ENCODE results near the gene ZNF296. TPM values are rescaled to one million over a fixed set of nuclear protein-coding genes. Genes with fewer than 3 reads are reported as not detected.

Gene ZNF296
- total and polyA plus RNA-seq, 2 of the 8 experiments (the other 6 are each of a cell fraction or from before 2014, with no cell fraction given) = 2.7 to 7.5 TPM

GRCh38 chr19:45123440-45123850 is 47.2 kb upstream of the ZNF296 start:
- H4K8ac ChIP-seq (ENCODE audit: extremely low read depth, insufficient read depth, low read length) = no peak overlapping the region
- no peak overlapping the region for H2AFZ ChIP-seq (ENCODE audit: low read length)
- H2BK15ac ChIP-seq (ENCODE audit: low read length) = no peak overlapping the region
- H2BK12ac ChIP-seq (ENCODE audit: low read depth, low read length) = no peak overlapping the region
- H3K9me3 ChIP-seq (ENCODE audit: insufficient read depth in 2 of 2, low read depth in 1 of 2, low read length in 1 of 2) = no peaks in the 10 kb centered on the region
- no peaks in the 10 kb centered on the region for H3K36me3 ChIP-seq (ENCODE audit: control insufficient read depth in 2 of 4, insufficient read depth in 4 of 4, low read length in 3 of 4)
- peaks cover 0 to 3% (median 0%) of the 10 kb centered on the region in 4 experiments; a peak in 4 of 7 replicates for H3K4me1 ChIP-seq (replicated peaks in 1 of 4; ENCODE audit: control insufficient read depth in 3 of 4, insufficient read depth in 4 of 4, low read length in 3 of 4)
- H4K5ac ChIP-seq (ENCODE audit: insufficient read length, low read depth, low read length) = no peak overlapping the region
- no peak overlapping the region for H3K4me2 ChIP-seq (ENCODE audit: insufficient read depth in 1 of 2, low read depth in 2 of 2, low read length in 2 of 2)
- ChIA-PET POLR2A (ENCODE audit: partially characterized antibody) (interaction anchor here (1.3 to 4.3 kb wide), 5 partner anchors 10 to 34 kb away, joined by 3 to 21 read pairs (median 8); partner anchors contain the start of gene PPP1R37), CTCF (ENCODE audit: partially characterized antibody) (interaction anchor here (0.9 to 6.1 kb wide), 6 partner anchors 11 to 29 kb away, joined by 3 to 73 read pairs (median 36); no protein-coding TSS in a partner anchor)
- H3K23me2 ChIP-seq (ENCODE audit: low read depth, low read length) = no peaks in the 10 kb centered on the region
- peaks cover 0 to 64% of the 10 kb centered on the region in 2 experiments; a peak in 2 of 4 replicates for H3K79me2 ChIP-seq (ENCODE audit: control insufficient read depth in 1 of 2, insufficient read depth in 2 of 2, low read length in 2 of 2)
- WGBS, 2 experiments (ENCODE audit: extremely low coverage in 1 of 2, insufficient coverage in 1 of 2, insufficient read length in 1 of 2, insufficient replicate concordance in 2 of 2, low coverage in 1 of 2, low lambda C conversion rate in 2 of 2, missing lambda C conversion rate in 1 of 2) = 97% methylated on average over 9 of the region's 9 CpGs; no CpG with 5 or more reads in 1 of the 2 experiments
- no peak overlapping the region for H2BK20ac ChIP-seq (ENCODE audit: low read length)
- no peak overlapping the region for H3K9ac ChIP-seq (replicated peaks in 1 of 4; ENCODE audit: extremely low read depth in 1 of 4, low read depth in 3 of 4, low read length in 3 of 4)
- no peak overlapping the region for H3K4ac ChIP-seq (replicated peaks; ENCODE audit: insufficient read length, low read depth, low read length)
- no peak overlapping the region for H3K56ac ChIP-seq (replicated peaks; ENCODE audit: insufficient read length, low read depth, low read length)
- no peak overlapping the region for H3K27ac ChIP-seq (ENCODE audit: low read depth, low read length)
- no peak overlapping the region for H3K23ac ChIP-seq (ENCODE audit: insufficient read length)
- no peak overlapping the region for H4K91ac ChIP-seq (replicated peaks; ENCODE audit: insufficient read length, low read length)
- no peak for TF ChIP-seq CHD1 (IDR thresholded peaks at IDR 0.05; ENCODE audit: low read depth, low read length)
- no peak for TF ChIP-seq POU5F1 (IDR thresholded peaks at IDR 0.05; ENCODE audit: low read depth, low read length)
- TF ChIP-seq TAF7 (optimal IDR thresholded peaks at IDR 0.05; ENCODE audit: borderline replicate concordance, low read depth, low read length) = no peak
- TF ChIP-seq SIN3A (conservative IDR thresholded peaks at IDR 0.05 in 1 of 2, IDR thresholded peaks at IDR 0.05 in 1 of 2; ENCODE audit: low read depth in 1 of 2, low read length in 2 of 2) = no peak
- TF ChIP-seq TBP (IDR thresholded peaks at IDR 0.05; ENCODE audit: low read depth, low read length) = no peak
- no peak for TF ChIP-seq BRCA1 (IDR thresholded peaks at IDR 0.05; ENCODE audit: low read depth, low read length)
- no peak for TF ChIP-seq RNF2 (IDR thresholded peaks at IDR 0.05; ENCODE audit: borderline replicate concordance, low read depth, low read length, missing control alignments, poor library complexity, severe bottlenecking)
- no peak for TF ChIP-seq TCF12 (IDR thresholded peaks at IDR 0.05; ENCODE audit: low read depth, low read length)
- no peak for TF ChIP-seq CBX8 (IDR thresholded peaks at IDR 0.05; ENCODE audit: borderline replicate concordance, low read depth, low read length)
- TF ChIP-seq CBX5 (IDR thresholded peaks at IDR 0.05; ENCODE audit: low read depth, low read length) = no peak
- TF ChIP-seq RFX5 (IDR thresholded peaks at IDR 0.05; ENCODE audit: borderline replicate concordance, low read depth, low read length) = no peak
- TF ChIP-seq YY1 (IDR thresholded peaks at IDR 0.05; ENCODE audit: low read depth, low read length) = no peak
- H3K18ac ChIP-seq (ENCODE audit: extremely low read depth, low read length) = no peak overlapping the region
- no peak overlapping the region for H2BK5ac ChIP-seq (ENCODE audit: low read depth, low read length)
- no peak overlapping the region for H3K4me3 ChIP-seq (ENCODE audit: extremely low read depth in 1 of 4, insufficient read depth in 2 of 4, low read depth in 3 of 4, low read length in 4 of 4)
- DNase-seq (ENCODE audit: low read depth in 1 of 2, low spot score in 2 of 2) (no peak), FAIRE-seq (no peak)
- H3K14ac ChIP-seq (ENCODE audit: insufficient read length) = no peak overlapping the region
- no peak overlapping the region for H2BK120ac ChIP-seq (replicated peaks; ENCODE audit: low read depth, low read length)
- H2AK5ac ChIP-seq (ENCODE audit: low read depth, low read length) = no peak overlapping the region
- H3K27me3 ChIP-seq (replicated peaks in 1 of 4; ENCODE audit: control insufficient read depth in 3 of 4, extremely low read depth in 1 of 4, insufficient read depth in 3 of 4, low read length in 3 of 4) = no peaks in the 10 kb centered on the region
- H4K20me1 ChIP-seq (replicated peaks in 1 of 2; ENCODE audit: control insufficient read depth in 1 of 2, insufficient read depth in 2 of 2, low read length in 2 of 2) = peaks cover 15 to 45% of the 10 kb centered on the region in 2 experiments
- H3K79me1 ChIP-seq (ENCODE audit: low read depth, low read length) = peaks cover 27% of the 10 kb centered on the region

Measured in H1 (cell line).